Loucy (cell line): Measurements from ENCODE around the gene PHTF2.

Experiments
- CTCF ChIP-seq: fragments of 200-600 bp; sonication (generic); conservative IDR thresholded peaks from 2 replicates; pipeline ENCODE4 v1.5.1; 2014; ENCODE audit warnings: mild to moderate bottlenecking, antibody characterized with exemption, low read length
- EZH2phosphoT487 ChIP-seq: fragments of 200-600 bp; IDR thresholded peaks from 2 replicates; pipeline ENCODE4 v1.6.1; 2018; ENCODE audit warnings: antibody characterized with exemption, mild to moderate bottlenecking, moderate library complexity, borderline replicate concordance

- TF ChIP-seq CTCF = no peak
- no peak for TF ChIP-seq EZH2phosphoT487
These were observed 133.3 kb downstream of the PHTF2 start for GRCh38 chr7:77931841-77932240.
